HepG2 (cell line): Measurements from ENCODE around the gene EVA1A. TPM values are rescaled to one million over a fixed set of nuclear protein-coding genes. Genes with fewer than 3 reads are reported as not detected.

Source experiments
- ESRRA ChIP-seq: sonication (generic); formaldehyde crosslinking; IDR thresholded peaks from 2 replicates; pipeline ENCODE4 v1.5.1; 2020; ENCODE audit warnings: mild to moderate bottlenecking, low read depth, missing genetic modification reagents
- EZH2 ChIP-seq: conservative IDR thresholded peaks from 2 replicates; pipeline ENCODE4 v1.6.1; 2012; ENCODE audit warnings: mild to moderate bottlenecking, low read depth, low read length, moderate library complexity
- FLYWCH1 ChIP-seq: sonication (generic); formaldehyde crosslinking; IDR thresholded peaks from 2 replicates; pipeline ENCODE4 v1.8.1; 2023; ENCODE audit warnings: mild to moderate bottlenecking, missing genetic modification reagents
- FOXA3 ChIP-seq: IDR thresholded peaks from 2 replicates; pipeline ENCODE4 v1.6.1; 2016; ENCODE audit warnings: missing genetic modification reagents, missing compliant biosample characterization
- GABPA ChIP-seq, 2 experiments: IDR thresholded peaks; 2 replicates each; pipeline ENCODE4 v1.6.1; 2011 to 2016; ENCODE audit warnings: low read depth in 2 of 2, low read length in 1 of 2, missing biosample characterization in 1 of 2, missing genetic modification characterization in 1 of 2
- KMT2A ChIP-seq: sonication (generic); formaldehyde crosslinking; IDR thresholded peaks from 2 replicates; pipeline ENCODE4 v1.4.0; 2020; ENCODE audit warnings: missing genetic modification reagents
- LCORL ChIP-seq, 2 experiments: fragments of 450-650 bp in 1 of 2; sonication (generic) in 1 of 2; formaldehyde crosslinking in 1 of 2; IDR thresholded peaks; 2 replicates each; pipeline versions ENCODE4 v1.5.0 to v1.6.1; 2017 to 2020; ENCODE audit warnings: antibody characterized with exemption in 1 of 2, missing genetic modification reagents in 1 of 2
- RARA ChIP-seq: IDR thresholded peaks from 2 replicates; pipeline ENCODE4 v1.6.1; 2016; ENCODE audit warnings: missing genetic modification reagents, missing compliant biosample characterization
- TAF1 ChIP-seq: sonication (generic); formaldehyde crosslinking; IDR thresholded peaks from 2 replicates; pipeline ENCODE4 v1.4.0; 2020; ENCODE audit warnings: missing genetic modification reagents
- XBP1 ChIP-seq: sonication (generic); formaldehyde crosslinking; IDR thresholded peaks from 2 replicates; pipeline ENCODE4 v1.5.0; 2020; ENCODE audit warnings: missing genetic modification reagents
- ZNF260 ChIP-seq: sonication (generic); formaldehyde crosslinking; IDR thresholded peaks from 2 replicates; pipeline ENCODE4 v1.4.0; 2020; ENCODE audit warnings: missing genetic modification reagents, low read depth, mild to moderate bottlenecking, borderline replicate concordance
- ZNF75D ChIP-seq: sonication (generic); formaldehyde crosslinking; IDR thresholded peaks from 2 replicates; pipeline ENCODE4 v1.8.1; 2023; ENCODE audit warnings: missing genetic modification reagents, mild to moderate bottlenecking, borderline replicate concordance
- ZZZ3 ChIP-seq: sonication (generic); formaldehyde crosslinking; IDR thresholded peaks from 2 replicates; pipeline ENCODE4 v1.4.0; 2020; ENCODE audit warnings: missing genetic modification reagents, mild to moderate bottlenecking, borderline replicate concordance
- polyA plus RNA-seq, 8 experiments: library from polyadenylated mRNA; depleted of rRNA in 3 of 8; stranded (reverse) in 7 of 8; unstranded in 1 of 8; fragments of >200 nt; fragmentation: Illumina TruSeq in 4 of 8; extraction: Trizol in 4 of 8; gene quantifications; 2 replicates each; pipeline versions ENCODE4 v1.2.1 to v1.2.3, GENCODE V29; 2011 to 2016; ENCODE audit warnings: low read depth in 4 of 8, missing spikeins in 1 of 8, mixed read lengths in 1 of 8; ENCODE audit not compliant: insufficient read depth in 1 of 8
- total RNA-seq, 5 experiments: library from RNA; depleted of rRNA; stranded (reverse); fragments of >200 nt; fragmentation: Illumina TruSeq; extraction: Trizol; gene quantifications; 2 replicates each; pipeline ENCODE4 v1.2.3, GENCODE V29; 2016; ENCODE audit warnings: low read depth in 1 of 5
- TF ChIP-seq, protein P1 (sequence below): sonication (generic); formaldehyde crosslinking; IDR thresholded peaks from 2 replicates; pipeline ENCODE4 v1.4.0; 2020; ENCODE audit warnings: missing genetic modification reagents
- TF ChIP-seq, protein P2 (sequence below): sonication (generic); formaldehyde crosslinking; IDR thresholded peaks from one replicate; pipeline ENCODE4 v1.5.1; 2020; ENCODE audit warnings: mild to moderate bottlenecking, missing genetic modification reagents; ENCODE audit errors: not compliant biosample characterization
- TF ChIP-seq, protein P3 (sequence below): sonication (generic); formaldehyde crosslinking; IDR thresholded peaks from 2 replicates; pipeline ENCODE4 v1.4.0; 2020; ENCODE audit warnings: mild to moderate bottlenecking, missing genetic modification reagents

Gene EVA1A
- total and polyA plus RNA-seq, 2 of the 13 experiments (the other 11 are each of a cell fraction or from before 2014, with no cell fraction given), result 57.5 to 57.8 TPM

DNA sequence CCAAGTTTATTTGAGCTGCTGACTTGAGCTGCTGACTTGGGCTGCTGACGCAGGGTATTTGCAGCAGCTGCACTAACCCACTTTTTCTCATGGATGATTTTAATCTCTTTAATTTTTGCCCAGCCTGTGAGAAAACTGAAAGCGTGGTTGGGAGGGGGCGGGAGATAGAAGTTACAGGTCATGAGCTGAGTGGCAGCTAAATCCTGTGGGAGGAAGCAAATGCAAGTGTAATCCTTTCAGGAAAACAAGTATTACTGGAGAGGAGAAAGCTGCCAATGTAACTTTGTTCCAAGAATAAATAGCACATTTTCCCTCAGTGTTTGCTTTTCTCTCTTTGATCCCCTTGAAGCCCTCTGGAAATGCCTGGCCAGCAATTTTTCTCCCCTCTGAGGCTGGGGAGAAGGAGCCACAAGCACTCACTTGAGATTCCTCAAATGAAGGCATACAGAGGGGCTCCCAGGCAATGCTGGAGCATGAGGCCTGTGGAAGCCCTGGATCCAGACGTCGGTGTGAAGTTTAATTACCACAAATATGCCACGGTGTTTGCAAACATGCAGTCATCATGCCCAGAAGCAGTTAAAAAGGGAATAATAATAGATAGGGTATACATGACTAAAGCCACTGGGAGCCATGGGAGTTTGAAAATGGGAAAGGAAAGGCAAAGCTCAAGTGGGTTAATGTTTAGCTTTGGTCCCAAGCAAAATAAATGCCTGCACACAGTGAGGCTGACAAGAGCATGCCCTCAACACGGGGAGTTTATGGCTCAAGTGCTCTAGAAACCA is 10.4 kb upstream of the EVA1A start (continued):
- no peak for TF ChIP-seq ZNF75D (CRISPR knock-in tag)
- TF ChIP-seq XBP1 (CRISPR knock-in tag), result 0 out of 2 replicates have a peak, but pooled peaks have one; percentile 65
- TF ChIP-seq, protein P1, sequence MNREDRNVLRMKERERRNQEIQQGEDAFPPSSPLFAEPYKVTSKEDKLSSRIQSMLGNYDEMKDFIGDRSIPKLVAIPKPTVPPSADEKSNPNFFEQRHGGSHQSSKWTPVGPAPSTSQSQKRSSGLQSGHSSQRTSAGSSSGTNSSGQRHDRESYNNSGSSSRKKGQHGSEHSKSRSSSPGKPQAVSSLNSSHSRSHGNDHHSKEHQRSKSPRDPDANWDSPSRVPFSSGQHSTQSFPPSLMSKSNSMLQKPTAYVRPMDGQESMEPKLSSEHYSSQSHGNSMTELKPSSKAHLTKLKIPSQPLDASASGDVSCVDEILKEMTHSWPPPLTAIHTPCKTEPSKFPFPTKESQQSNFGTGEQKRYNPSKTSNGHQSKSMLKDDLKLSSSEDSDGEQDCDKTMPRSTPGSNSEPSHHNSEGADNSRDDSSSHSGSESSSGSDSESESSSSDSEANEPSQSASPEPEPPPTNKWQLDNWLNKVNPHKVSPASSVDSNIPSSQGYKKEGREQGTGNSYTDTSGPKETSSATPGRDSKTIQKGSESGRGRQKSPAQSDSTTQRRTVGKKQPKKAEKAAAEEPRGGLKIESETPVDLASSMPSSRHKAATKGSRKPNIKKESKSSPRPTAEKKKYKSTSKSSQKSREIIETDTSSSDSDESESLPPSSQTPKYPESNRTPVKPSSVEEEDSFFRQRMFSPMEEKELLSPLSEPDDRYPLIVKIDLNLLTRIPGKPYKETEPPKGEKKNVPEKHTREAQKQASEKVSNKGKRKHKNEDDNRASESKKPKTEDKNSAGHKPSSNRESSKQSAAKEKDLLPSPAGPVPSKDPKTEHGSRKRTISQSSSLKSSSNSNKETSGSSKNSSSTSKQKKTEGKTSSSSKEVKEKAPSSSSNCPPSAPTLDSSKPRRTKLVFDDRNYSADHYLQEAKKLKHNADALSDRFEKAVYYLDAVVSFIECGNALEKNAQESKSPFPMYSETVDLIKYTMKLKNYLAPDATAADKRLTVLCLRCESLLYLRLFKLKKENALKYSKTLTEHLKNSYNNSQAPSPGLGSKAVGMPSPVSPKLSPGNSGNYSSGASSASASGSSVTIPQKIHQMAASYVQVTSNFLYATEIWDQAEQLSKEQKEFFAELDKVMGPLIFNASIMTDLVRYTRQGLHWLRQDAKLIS (CRISPR knock-in tag), result 0 out of 2 replicates have a peak, but pooled peaks have one; percentile 14
- peak; percentile 73 for TF ChIP-seq RARA (CRISPR knock-in tag)
- TF ChIP-seq LCORL (IDR thresholded peaks at IDR 0.05), result peak; percentile 35; the same call in 1 of the 2 replicates
- no peak; the same call in 1 of the 2 replicates for TF ChIP-seq LCORL (CRISPR knock-in tag; IDR thresholded peaks at IDR 0.05)
- peak; percentile 53 for TF ChIP-seq TAF1
- no peak for TF ChIP-seq EZH2
- peak; percentile 69 for TF ChIP-seq FOXA3 (CRISPR knock-in tag)
- no peak for TF ChIP-seq FLYWCH1 (CRISPR knock-in tag)
- no peak for TF ChIP-seq GABPA (IDR thresholded peaks at IDR 0.05; ENCODE audit: low read depth, low read length)
- TF ChIP-seq GABPA (CRISPR knock-in tag; IDR thresholded peaks at IDR 0.05; ENCODE audit: low read depth), result peak; percentile 47; the same call in 1 of the 2 replicates
- no peak for TF ChIP-seq ZNF260 (CRISPR knock-in tag)
- TF ChIP-seq, protein P2, sequence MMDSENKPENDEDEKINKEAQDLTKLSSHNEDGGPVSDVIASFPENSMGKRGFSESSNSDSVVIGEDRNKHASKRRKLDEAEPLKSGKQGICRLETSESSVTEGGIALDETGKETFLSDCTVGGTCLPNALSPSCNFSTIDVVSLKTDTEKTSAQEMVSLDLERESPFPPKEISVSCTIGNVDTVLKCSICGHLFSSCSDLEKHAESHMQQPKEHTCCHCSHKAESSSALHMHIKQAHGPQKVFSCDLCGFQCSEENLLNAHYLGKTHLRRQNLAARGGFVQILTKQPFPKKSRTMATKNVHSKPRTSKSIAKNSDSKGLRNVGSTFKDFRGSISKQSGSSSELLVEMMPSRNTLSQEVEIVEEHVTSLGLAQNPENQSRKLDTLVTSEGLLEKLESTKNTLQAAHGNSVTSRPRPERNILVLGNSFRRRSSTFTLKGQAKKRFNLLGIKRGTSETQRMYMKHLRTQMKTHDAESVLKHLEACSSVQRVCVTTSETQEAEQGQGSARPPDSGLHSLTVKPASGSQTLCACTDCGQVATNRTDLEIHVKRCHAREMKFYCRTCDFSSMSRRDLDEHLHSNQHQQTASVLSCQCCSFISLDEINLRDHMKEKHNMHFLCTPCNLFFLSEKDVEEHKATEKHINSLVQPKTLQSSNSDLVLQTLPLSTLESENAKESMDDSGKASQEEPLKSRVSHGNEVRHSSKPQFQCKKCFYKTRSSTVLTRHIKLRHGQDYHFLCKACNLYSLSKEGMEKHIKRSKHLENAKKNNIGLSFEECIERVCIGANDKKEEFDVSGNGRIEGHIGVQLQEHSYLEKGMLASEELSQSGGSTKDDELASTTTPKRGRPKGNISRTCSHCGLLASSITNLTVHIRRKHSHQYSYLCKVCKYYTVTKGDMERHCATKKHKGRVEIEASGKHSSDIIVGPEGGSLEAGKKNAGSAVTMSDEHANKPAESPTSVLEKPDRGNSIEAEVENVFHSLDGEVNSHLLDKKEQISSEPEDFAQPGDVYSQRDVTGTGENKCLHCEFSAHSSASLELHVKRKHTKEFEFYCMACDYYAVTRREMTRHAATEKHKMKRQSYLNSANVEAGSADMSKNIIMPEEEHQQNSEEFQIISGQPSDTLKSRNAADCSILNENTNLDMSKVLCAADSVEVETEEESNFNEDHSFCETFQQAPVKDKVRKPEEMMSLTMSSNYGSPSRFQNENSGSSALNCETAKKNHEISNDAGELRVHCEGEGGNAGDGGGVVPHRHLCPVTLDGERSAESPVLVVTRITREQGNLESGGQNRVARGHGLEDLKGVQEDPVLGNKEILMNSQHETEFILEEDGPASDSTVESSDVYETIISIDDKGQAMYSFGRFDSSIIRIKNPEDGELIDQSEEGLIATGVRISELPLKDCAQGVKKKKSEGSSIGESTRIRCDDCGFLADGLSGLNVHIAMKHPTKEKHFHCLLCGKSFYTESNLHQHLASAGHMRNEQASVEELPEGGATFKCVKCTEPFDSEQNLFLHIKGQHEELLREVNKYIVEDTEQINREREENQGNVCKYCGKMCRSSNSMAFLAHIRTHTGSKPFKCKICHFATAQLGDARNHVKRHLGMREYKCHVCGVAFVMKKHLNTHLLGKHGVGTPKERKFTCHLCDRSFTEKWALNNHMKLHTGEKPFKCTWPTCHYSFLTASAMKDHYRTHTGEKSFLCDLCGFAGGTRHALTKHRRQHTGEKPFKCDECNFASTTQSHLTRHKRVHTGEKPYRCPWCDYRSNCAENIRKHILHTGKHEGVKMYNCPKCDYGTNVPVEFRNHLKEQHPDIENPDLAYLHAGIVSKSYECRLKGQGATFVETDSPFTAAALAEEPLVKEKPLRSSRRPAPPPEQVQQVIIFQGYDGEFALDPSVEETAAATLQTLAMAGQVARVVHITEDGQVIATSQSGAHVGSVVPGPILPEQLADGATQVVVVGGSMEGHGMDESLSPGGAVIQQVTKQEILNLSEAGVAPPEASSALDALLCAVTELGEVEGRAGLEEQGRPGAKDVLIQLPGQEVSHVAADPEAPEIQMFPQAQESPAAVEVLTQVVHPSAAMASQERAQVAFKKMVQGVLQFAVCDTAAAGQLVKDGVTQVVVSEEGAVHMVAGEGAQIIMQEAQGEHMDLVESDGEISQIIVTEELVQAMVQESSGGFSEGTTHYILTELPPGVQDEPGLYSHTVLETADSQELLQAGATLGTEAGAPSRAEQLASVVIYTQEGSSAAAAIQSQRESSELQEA (CRISPR knock-in tag), result peak; percentile 67
- no peak; the same call in 1 of the 2 replicates for TF ChIP-seq ESRRA (CRISPR knock-in tag)
- 0 out of 2 replicates have a peak, but pooled peaks have one; percentile 54 for TF ChIP-seq KMT2A (CRISPR knock-in tag)
- no peak for TF ChIP-seq ZZZ3 (CRISPR knock-in tag)
- TF ChIP-seq, protein P3, sequence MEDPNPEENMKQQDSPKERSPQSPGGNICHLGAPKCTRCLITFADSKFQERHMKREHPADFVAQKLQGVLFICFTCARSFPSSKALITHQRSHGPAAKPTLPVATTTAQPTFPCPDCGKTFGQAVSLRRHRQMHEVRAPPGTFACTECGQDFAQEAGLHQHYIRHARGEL (CRISPR knock-in tag), result no peak
